Measurements from ENCODE around the gene FAM20B. TPM values are rescaled to one million over a fixed set of nuclear protein-coding genes. Genes with fewer than 3 reads are reported as not detected.

Gene FAM20B
- total and polyA plus RNA-seq, 4 donors = 3.1 to 39.8 (median 13.6) TPM

DNA sequence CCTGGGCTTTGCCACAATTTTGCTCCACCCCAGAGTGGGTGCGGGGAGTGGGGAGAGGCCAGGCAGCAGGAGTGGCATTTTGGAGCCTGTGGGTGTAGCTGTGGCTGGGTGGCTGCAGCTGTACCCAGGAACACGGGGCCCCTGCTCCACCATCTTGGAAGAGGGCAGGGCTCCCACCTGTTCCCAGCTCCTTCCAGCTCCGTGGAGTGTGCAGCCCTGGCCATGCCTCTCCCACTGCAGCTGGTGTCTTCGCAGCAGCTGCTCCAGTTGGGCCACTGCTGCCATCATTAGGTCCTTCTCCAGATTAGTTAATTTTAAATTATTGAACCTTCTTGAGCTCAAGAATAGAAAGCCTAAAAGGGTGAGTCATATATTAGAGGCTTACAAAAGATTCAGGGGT lies 17.6 kb downstream of the FAM20B start:
- H3K4me3 ChIP-seq (ENCODE audit: low read depth in 1 of 3, low read length in 3 of 3) = no peak overlapping the region
- 98% methylated on average over 4 of the region's 4 CpGs for WGBS
- no peaks in the 10 kb centered on the region for H3K27me3 ChIP-seq (ENCODE audit: control insufficient read depth in 4 of 4, insufficient read depth in 4 of 4, low read length in 3 of 4)
- H3K4me1 ChIP-seq (ENCODE audit: control insufficient read depth in 4 of 4, insufficient read depth in 4 of 4, low read length in 3 of 4) = peaks cover 0 to 3% (median 1%) of the 10 kb centered on the region in 4 donors
- TF ChIP-seq FOXA2 (IDR thresholded peaks at IDR 0.05) (no peak), GABPA (IDR thresholded peaks at IDR 0.05 in 1 of 2, conservative IDR thresholded peaks at IDR 0.05 in 1 of 2) (no peak), RXRA (IDR thresholded peaks at IDR 0.05) (no peak), EGR1 (IDR thresholded peaks at IDR 0.05; ENCODE audit: low read depth in 2 of 2) (no peak), REST (IDR thresholded peaks at IDR 0.05) (no peak), FOXA1 (IDR thresholded peaks at IDR 0.05) (no peak), NR2F2 (IDR thresholded peaks at IDR 0.05) (no peak), MAX (IDR thresholded peaks at IDR 0.05) (no peak), RAD21 (IDR thresholded peaks at IDR 0.05) (no peak), TAF1 (conservative IDR thresholded peaks at IDR 0.05) (no peak), JUND (IDR thresholded peaks at IDR 0.05) (no peak)
- TF ChIP-seq, protein P1, sequence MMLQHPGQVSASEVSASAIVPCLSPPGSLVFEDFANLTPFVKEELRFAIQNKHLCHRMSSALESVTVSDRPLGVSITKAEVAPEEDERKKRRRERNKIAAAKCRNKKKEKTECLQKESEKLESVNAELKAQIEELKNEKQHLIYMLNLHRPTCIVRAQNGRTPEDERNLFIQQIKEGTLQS (IDR thresholded peaks at IDR 0.05) = no peak
- TF ChIP-seq, protein P2, sequence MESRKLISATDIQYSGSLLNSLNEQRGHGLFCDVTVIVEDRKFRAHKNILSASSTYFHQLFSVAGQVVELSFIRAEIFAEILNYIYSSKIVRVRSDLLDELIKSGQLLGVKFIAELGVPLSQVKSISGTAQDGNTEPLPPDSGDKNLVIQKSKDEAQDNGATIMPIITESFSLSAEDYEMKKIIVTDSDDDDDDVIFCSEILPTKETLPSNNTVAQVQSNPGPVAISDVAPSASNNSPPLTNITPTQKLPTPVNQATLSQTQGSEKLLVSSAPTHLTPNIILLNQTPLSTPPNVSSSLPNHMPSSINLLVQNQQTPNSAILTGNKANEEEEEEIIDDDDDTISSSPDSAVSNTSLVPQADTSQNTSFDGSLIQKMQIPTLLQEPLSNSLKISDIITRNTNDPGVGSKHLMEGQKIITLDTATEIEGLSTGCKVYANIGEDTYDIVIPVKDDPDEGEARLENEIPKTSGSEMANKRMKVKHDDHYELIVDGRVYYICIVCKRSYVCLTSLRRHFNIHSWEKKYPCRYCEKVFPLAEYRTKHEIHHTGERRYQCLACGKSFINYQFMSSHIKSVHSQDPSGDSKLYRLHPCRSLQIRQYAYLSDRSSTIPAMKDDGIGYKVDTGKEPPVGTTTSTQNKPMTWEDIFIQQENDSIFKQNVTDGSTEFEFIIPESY (IDR thresholded peaks at IDR 0.05) = no peak
- no peaks in the 10 kb centered on the region for H3K36me3 ChIP-seq (ENCODE audit: control insufficient read depth in 4 of 4, insufficient read depth in 3 of 4, low read depth in 1 of 4, low read length in 3 of 4)
- H3K9ac ChIP-seq (ENCODE audit: low read depth in 1 of 2, low read length in 2 of 2) = no peak overlapping the region
- no peaks in the 10 kb centered on the region for H3K9me3 ChIP-seq (ENCODE audit: control insufficient read depth in 4 of 4, low read length in 3 of 4)
- DNase-seq (ENCODE audit: low spot score) = no peak
- H3K27ac ChIP-seq (ENCODE audit: low read depth in 1 of 2, low read length in 2 of 2) = no peak overlapping the region

DNA sequence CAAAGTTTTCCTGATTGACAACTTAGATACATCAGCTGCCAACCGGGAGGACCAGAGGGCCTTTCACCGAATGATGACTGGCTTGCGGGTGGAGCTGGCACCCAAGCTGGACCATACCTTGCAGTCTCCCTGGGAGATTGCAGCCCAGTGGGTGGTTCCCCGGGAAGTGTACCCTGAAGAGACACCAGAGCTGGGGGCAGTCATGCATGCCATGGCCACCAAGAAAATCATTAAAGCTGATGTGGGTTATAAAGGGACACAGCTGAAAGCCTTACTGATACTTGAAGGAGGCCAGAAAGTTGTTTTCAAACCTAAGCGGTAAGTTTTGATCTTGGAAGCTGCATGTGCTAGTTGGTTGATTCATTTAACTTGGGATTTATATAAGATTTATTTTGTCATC lies 18.2 kb downstream of the FAM20B start:
- WGBS = 96% methylated on average over 5 of the region's 5 CpGs
- Histone ChIP-seq H3K9me3 (ENCODE audit: control insufficient read depth in 4 of 4, low read length in 3 of 4) (no peaks in the 10 kb centered on the region), H3K36me3 (ENCODE audit: control insufficient read depth in 4 of 4, insufficient read depth in 3 of 4, low read depth in 1 of 4, low read length in 3 of 4) (no peaks in the 10 kb centered on the region), H3K4me1 (ENCODE audit: control insufficient read depth in 4 of 4, insufficient read depth in 4 of 4, low read length in 3 of 4) (peaks cover 0 to 3% (median 0%) of the 10 kb centered on the region in 4 donors), H3K9ac (ENCODE audit: low read depth in 1 of 2, low read length in 2 of 2) (no peak overlapping the region), H3K27me3 (ENCODE audit: control insufficient read depth in 4 of 4, insufficient read depth in 4 of 4, low read length in 3 of 4) (no peaks in the 10 kb centered on the region), H3K4me3 (ENCODE audit: low read depth in 1 of 3, low read length in 3 of 3) (no peak overlapping the region), H3K27ac (ENCODE audit: low read depth in 1 of 2, low read length in 2 of 2) (no peak overlapping the region)
- no peak for DNase-seq (ENCODE audit: low spot score)
- TF ChIP-seq, protein P3, sequence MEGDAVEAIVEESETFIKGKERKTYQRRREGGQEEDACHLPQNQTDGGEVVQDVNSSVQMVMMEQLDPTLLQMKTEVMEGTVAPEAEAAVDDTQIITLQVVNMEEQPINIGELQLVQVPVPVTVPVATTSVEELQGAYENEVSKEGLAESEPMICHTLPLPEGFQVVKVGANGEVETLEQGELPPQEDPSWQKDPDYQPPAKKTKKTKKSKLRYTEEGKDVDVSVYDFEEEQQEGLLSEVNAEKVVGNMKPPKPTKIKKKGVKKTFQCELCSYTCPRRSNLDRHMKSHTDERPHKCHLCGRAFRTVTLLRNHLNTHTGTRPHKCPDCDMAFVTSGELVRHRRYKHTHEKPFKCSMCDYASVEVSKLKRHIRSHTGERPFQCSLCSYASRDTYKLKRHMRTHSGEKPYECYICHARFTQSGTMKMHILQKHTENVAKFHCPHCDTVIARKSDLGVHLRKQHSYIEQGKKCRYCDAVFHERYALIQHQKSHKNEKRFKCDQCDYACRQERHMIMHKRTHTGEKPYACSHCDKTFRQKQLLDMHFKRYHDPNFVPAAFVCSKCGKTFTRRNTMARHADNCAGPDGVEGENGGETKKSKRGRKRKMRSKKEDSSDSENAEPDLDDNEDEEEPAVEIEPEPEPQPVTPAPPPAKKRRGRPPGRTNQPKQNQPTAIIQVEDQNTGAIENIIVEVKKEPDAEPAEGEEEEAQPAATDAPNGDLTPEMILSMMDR (IDR thresholded peaks at IDR 0.05; ENCODE audit: low read depth, low read length, missing input control) = no peak
- TF ChIP-seq, protein P1 (IDR thresholded peaks at IDR 0.05) = no peak
- TF ChIP-seq, protein P2 (IDR thresholded peaks at IDR 0.05) = no peak
- no peak for TF ChIP-seq EGR1 (IDR thresholded peaks at IDR 0.05; ENCODE audit: low read depth in 2 of 2)
- no peak for TF ChIP-seq FOXA1 (IDR thresholded peaks at IDR 0.05)
- TF ChIP-seq YY1 (IDR thresholded peaks at IDR 0.05) = no peak
- TF ChIP-seq HNF4G (IDR thresholded peaks at IDR 0.05) = no peak
- TF ChIP-seq TAF1 (conservative IDR thresholded peaks at IDR 0.05) = no peak
- no peak for TF ChIP-seq RXRA (IDR thresholded peaks at IDR 0.05)
- no peak for TF ChIP-seq NR2F2 (IDR thresholded peaks at IDR 0.05)
- TF ChIP-seq GABPA (IDR thresholded peaks at IDR 0.05 in 1 of 2, conservative IDR thresholded peaks at IDR 0.05 in 1 of 2) = no peak
- no peak for TF ChIP-seq MAX (IDR thresholded peaks at IDR 0.05)
- no peak for TF ChIP-seq JUND (IDR thresholded peaks at IDR 0.05)
- TF ChIP-seq RAD21 (IDR thresholded peaks at IDR 0.05) = no peak
- TF ChIP-seq FOXA2 (IDR thresholded peaks at IDR 0.05) = no peak

All from liver (tissue), 9 donors.